Right lobe of liver (tissue), 4 donors: ENCODE measurements around the gene RNGTT.

ENCODE experiments used
- CTCF ChIP-seq, 4 donors: fragments of 200-600 bp in 3 of 4; fragments of 450-650 bp in 1 of 4; IDR thresholded peaks; one replicate each; pipeline versions ENCODE4 v1.5.1 to v1.8.0; 2016 to 2022; ENCODE audit warnings: antibody characterized with exemption in 4 of 4, mild to moderate bottlenecking in 2 of 4
- POLR2A ChIP-seq: fragments of 450-650 bp; IDR thresholded peaks from one replicate; pipeline ENCODE4 v1.6.1; 2017; ENCODE audit warnings: antibody characterized with exemption, mild to moderate bottlenecking
- donor health status: DM: no; HTN: no; CAD: no.
- donor health status: DM: no; HTN: no; CAD: no.
- donor health status: DM: no; HTN: yes; CAD: no.

DNA sequence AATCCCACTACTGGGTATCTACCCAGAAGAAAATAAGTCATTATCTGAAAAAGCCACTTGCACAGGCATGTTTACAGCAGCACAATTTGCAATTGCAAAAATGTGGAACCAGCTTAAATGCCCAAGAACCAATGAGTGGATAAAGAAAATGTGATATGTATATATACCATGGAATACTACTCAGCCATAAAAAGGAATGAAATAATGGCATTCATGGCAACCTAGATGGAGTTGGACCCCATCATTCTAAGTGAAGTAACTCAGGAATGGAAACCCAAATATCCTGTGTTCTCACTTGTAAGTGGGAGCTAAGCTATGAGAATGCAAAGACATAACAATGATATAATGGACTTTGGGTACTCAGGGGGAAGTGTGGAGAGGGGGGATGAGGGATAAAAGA, 4.6 kb downstream of the RNGTT start:
- TF ChIP-seq CTCF (IDR thresholded peaks at IDR 0.05) (no peak), POLR2A (no peak)
